K562 (cell line): Measurements from ENCODE around the gene ASPHD1. TPM values are rescaled to one million over a fixed set of nuclear protein-coding genes. Genes with fewer than 3 reads are reported as not detected.

Source experiments
- ADNP ChIP-seq: fragments of 200-800 bp; sonication (Bioruptor generic); IDR thresholded peaks from 2 replicates; pipeline ENCODE4 v1.6.1; 2016; ENCODE audit warnings: missing genetic modification characterization, missing compliant biosample characterization
- ARHGAP35 ChIP-seq: fragments of 450-650 bp; IDR thresholded peaks from 2 replicates; pipeline ENCODE4 v1.6.1; 2018; ENCODE audit not compliant: partially characterized antibody
- EGR1 ChIP-seq: fragments of 450-650 bp; conservative IDR thresholded peaks from 2 replicates; pipeline ENCODE4 v1.6.1; 2017; ENCODE audit warnings: mild to moderate bottlenecking
- FOXA1 ChIP-seq: fragments of 450-650 bp; IDR thresholded peaks from 2 replicates; pipeline ENCODE4 v1.6.1; 2016; ENCODE audit warnings: mild to moderate bottlenecking, borderline replicate concordance
- FOXA3 ChIP-seq, 2 experiments: fragments of 450-650 bp in 1 of 2; sonication (generic) in 1 of 2; formaldehyde crosslinking; IDR thresholded peaks in 1 of 2; conservative IDR thresholded peaks in 1 of 2; 2 replicates each; pipeline versions ENCODE4 v1.4.0 to v1.8.0; 2020 to 2022; ENCODE audit warnings: mild to moderate bottlenecking in 2 of 2, missing genetic modification reagents in 1 of 2
- FOXP1 ChIP-seq: sonication (generic); formaldehyde crosslinking; IDR thresholded peaks from 2 replicates; pipeline ENCODE4 v1.8.0; 2022; ENCODE audit warnings: mild to moderate bottlenecking, missing genetic modification reagents
- HEY1 ChIP-seq: fragments of 250-450 bp; sonication (Bioruptor Pico); IDR thresholded peaks from 2 replicates; pipeline ENCODE4 v1.5.0; 2020; ENCODE audit warnings: mild to moderate bottlenecking, moderate library complexity, borderline replicate concordance
- HSF4 ChIP-seq: fragments of 250-450 bp; sonication (Bioruptor Pico); IDR thresholded peaks from 2 replicates; pipeline ENCODE4 v2.1.2; 2022; ENCODE audit warnings: mild to moderate bottlenecking, moderate library complexity, borderline replicate concordance
- IFI16 ChIP-seq: fragments of 250-450 bp; sonication (Bioruptor Pico); IDR thresholded peaks from 2 replicates; pipeline ENCODE4 v2.1.2; 2022; ENCODE audit warnings: mild to moderate bottlenecking, inconsistent platforms
- IRF2 ChIP-seq: sonication (generic); formaldehyde crosslinking; IDR thresholded peaks from 2 replicates; pipeline ENCODE4 v1.8.1; 2022; ENCODE audit warnings: mild to moderate bottlenecking, missing genetic modification reagents
- KLF13 ChIP-seq: fragments of 450-650 bp; IDR thresholded peaks from 2 replicates; pipeline ENCODE4 v1.6.1; 2016; ENCODE audit warnings: missing genetic modification characterization, low read depth, mild to moderate bottlenecking, missing compliant biosample characterization, moderate library complexity, borderline replicate concordance
- LARP7 ChIP-seq: fragments of 450-650 bp; IDR thresholded peaks from 2 replicates; pipeline ENCODE4 v1.6.1; 2016
- MECOM ChIP-seq: fragments of 250-450 bp; sonication (Bioruptor Pico); IDR thresholded peaks from 2 replicates; pipeline ENCODE4 v1.8.0; 2022; ENCODE audit warnings: inconsistent platforms
- NR2C1 ChIP-seq, 2 experiments: fragments of 450-650 bp; IDR thresholded peaks; 2 replicates each; pipeline ENCODE4 v1.6.1; 2017; ENCODE audit warnings: mild to moderate bottlenecking in 2 of 2, antibody characterized with exemption in 1 of 2, inconsistent platforms in 1 of 2, missing compliant biosample characterization in 1 of 2, missing genetic modification characterization in 1 of 2
- PHTF2 ChIP-seq: fragments of 250-450 bp; sonication (Bioruptor Pico); IDR thresholded peaks from 2 replicates; pipeline ENCODE4 v1.5.0; 2021; ENCODE audit warnings: mild to moderate bottlenecking
- PTBP1 ChIP-seq: fragments of 200-400 bp; formaldehyde crosslinking; IDR thresholded peaks from 2 replicates; pipeline ENCODE4 v1.6.1; 2017; ENCODE audit warnings: low read depth, low read length
- RAD21 ChIP-seq, 2 experiments: fragments of 250-450 bp in 1 of 2; fragments of 450-650 bp in 1 of 2; sonication (Bioruptor Pico) in 1 of 2; formaldehyde crosslinking in 1 of 2; IDR thresholded peaks in 1 of 2; conservative IDR thresholded peaks in 1 of 2; 2 replicates each; pipeline versions ENCODE4 v1.4.0 to v1.8.0; 2020 to 2022; ENCODE audit warnings: mild to moderate bottlenecking in 2 of 2, moderate library complexity in 1 of 2
- SLC30A9 ChIP-seq: fragments of 250-450 bp; sonication (Bioruptor Pico); IDR thresholded peaks from 2 replicates; pipeline ENCODE4 v1.8.0; 2022; ENCODE audit warnings: mild to moderate bottlenecking, moderate library complexity
- SP2 ChIP-seq: IDR thresholded peaks from 2 replicates; pipeline ENCODE4 v1.6.1; 2011; ENCODE audit warnings: mild to moderate bottlenecking, low read depth, low read length, moderate library complexity; ENCODE audit not compliant: poor library complexity, severe bottlenecking; ENCODE audit errors: extremely low read depth
- ZBTB7A ChIP-seq: IDR thresholded peaks from 2 replicates; pipeline ENCODE4 v1.6.1; 2011; ENCODE audit warnings: low read depth, mild to moderate bottlenecking, low read length, moderate library complexity, borderline replicate concordance; ENCODE audit not compliant: control insufficient read depth
- ZNF140 ChIP-seq: fragments of 250-450 bp; sonication (Bioruptor Pico); IDR thresholded peaks from 2 replicates; pipeline ENCODE4 v1.8.0; 2021; ENCODE audit warnings: moderate library complexity, mild to moderate bottlenecking, inconsistent platforms
- ZNF165 ChIP-seq: fragments of 250-450 bp; sonication (Bioruptor Pico); IDR thresholded peaks from 2 replicates; pipeline ENCODE4 v1.4.0; 2020; ENCODE audit warnings: borderline replicate concordance
- ZNF3 ChIP-seq: fragments of 250-450 bp; sonication (Bioruptor Pico); IDR thresholded peaks from 2 replicates; pipeline ENCODE4 v1.5.0; 2021; ENCODE audit warnings: mild to moderate bottlenecking, moderate library complexity
- ZNF778 ChIP-seq: fragments of 450-650 bp; formaldehyde crosslinking; IDR thresholded peaks from 2 replicates; pipeline ENCODE4 v1.4.0; 2020; ENCODE audit warnings: mild to moderate bottlenecking, moderate library complexity
- ZNF785 ChIP-seq: fragments of 250-450 bp; sonication (Bioruptor Pico); IDR thresholded peaks from 2 replicates; pipeline ENCODE4 v1.4.0; 2020; ENCODE audit warnings: mild to moderate bottlenecking
- polyA plus RNA-seq, 8 experiments: library from polyadenylated mRNA; depleted of rRNA in 4 of 8; stranded (reverse) in 5 of 8; unstranded in 3 of 8; fragments of >200 nt; fragmentation: Nextera tagmentation in 2 of 8; fragmentation: Illumina TruSeq in 1 of 8; extraction: Ambion mirVana in 2 of 8; extraction: Trizol in 1 of 8; gene quantifications; 2 replicates each; pipeline versions ENCODE4 v1.2.1 to v1.2.3, GENCODE V29; 2011 to 2014; ENCODE audit warnings: inconsistent platforms in 1 of 8, missing spikeins in 1 of 8
- total RNA-seq, 7 experiments: library from RNA; depleted of rRNA in 6 of 7; stranded (reverse); fragments of >200 nt in 6 of 7; fragmentation: Illumina TruSeq in 2 of 7; extraction: Trizol in 2 of 7; gene quantifications; 2 replicates each; pipeline versions ENCODE4 v1.2.1 to v1.2.3, GENCODE V29; 2011 to 2021; ENCODE audit warnings: low replicate concordance in 1 of 7
- TF ChIP-seq, protein P1 (sequence below): fragments of 250-450 bp; sonication (Bioruptor Pico); IDR thresholded peaks from 2 replicates; pipeline ENCODE4 v1.5.0; 2021
- TF ChIP-seq, protein P2 (sequence below): conservative IDR thresholded peaks from 2 replicates; pipeline ENCODE4 v1.6.1; 2011; ENCODE audit warnings: low read depth, mild to moderate bottlenecking, low read length; ENCODE audit not compliant: control insufficient read depth

Gene ASPHD1
- total and polyA plus RNA-seq, 9 of the 15 experiments (the other 6 are each of a cell fraction or from before 2014, with no cell fraction given): 0.03 to 0.70 (median 0.24) TPM; not detected in 5

DNA sequence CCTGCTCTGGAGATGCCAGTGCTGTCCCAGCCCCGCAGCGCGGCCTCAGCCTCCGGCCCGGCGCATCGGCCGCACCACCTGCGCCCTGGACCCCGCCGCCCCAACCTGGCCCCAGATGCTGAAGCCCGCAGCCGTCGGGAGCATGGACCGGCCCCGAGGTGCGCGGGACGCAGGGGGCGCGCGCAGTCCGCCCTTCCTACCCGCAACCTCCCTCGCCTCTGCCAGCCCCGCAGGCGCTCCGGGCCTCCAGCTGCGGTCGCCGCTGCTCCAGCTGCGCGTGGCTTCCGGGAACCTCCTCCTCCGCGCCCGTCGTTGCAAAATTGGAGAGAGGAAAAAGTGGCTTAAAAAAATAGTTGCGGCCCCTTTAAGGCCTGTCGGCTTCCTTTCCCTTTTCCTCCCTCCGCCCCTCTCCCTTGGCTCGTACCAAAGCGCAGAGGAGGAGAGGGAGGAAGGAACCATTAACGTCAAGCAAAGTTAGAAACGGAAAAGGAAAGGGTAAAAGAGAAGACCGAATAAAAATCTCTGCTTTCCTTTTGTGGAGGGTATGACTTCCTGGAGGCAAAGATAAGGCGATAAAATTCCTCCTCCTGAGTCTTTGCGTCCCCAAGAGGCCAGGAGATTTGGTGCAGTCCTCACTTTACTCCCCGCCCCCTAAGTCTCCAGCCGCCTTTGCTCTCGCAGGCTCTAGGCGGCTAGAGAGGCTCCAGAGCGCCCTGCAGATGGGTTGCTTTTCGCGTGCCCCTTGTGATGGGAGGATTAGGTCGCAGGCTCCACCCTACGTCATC lies 37.2 kb upstream of the ASPHD1 start, which contains the start of gene CDIPT (continued):
- TF ChIP-seq ZNF3 (no peak), PTBP1 (no peak), KLF13 (no peak), ARHGAP35 (no peak), ZBTB7A (no peak; the same call in 1 of the 2 replicates), NR2C1 (IDR thresholded peaks at IDR 0.05) (peak; percentile 48; the same call in 1 of the 2 replicates), NR2C1 (tag; IDR thresholded peaks at IDR 0.05) (no peak), SLC30A9 (CRISPR knock-in tag) (no peak), RAD21 (CRISPR knock-in tag; conservative IDR thresholded peaks at IDR 0.05 in 1 of 2, IDR thresholded peaks at IDR 0.05 in 1 of 2) (peak; percentile 40 to 53; a peak in 3 of 4 replicates), FOXA3 (CRISPR knock-in tag; conservative IDR thresholded peaks at IDR 0.05 in 1 of 2, IDR thresholded peaks at IDR 0.05 in 1 of 2) (no peak), IFI16 (CRISPR knock-in tag) (no peak), MECOM (no peak), FOXP1 (CRISPR knock-in tag) (no peak), LARP7 (no peak; the same call in 1 of the 2 replicates), SP2 (peak; percentile 99), ZNF778 (CRISPR knock-in tag) (no peak), ZNF140 (no peak), EGR1 (peak; percentile 47), HSF4 (CRISPR knock-in tag) (no peak), HEY1 (peak; percentile 59; the same call in 1 of the 2 replicates), IRF2 (no peak), ZNF165 (CRISPR knock-in tag) (no peak), ADNP (tag) (no peak), PHTF2 (CRISPR knock-in tag) (no peak), ZNF785 (no peak), FOXA1 (no peak)
- TF ChIP-seq, protein P1, sequence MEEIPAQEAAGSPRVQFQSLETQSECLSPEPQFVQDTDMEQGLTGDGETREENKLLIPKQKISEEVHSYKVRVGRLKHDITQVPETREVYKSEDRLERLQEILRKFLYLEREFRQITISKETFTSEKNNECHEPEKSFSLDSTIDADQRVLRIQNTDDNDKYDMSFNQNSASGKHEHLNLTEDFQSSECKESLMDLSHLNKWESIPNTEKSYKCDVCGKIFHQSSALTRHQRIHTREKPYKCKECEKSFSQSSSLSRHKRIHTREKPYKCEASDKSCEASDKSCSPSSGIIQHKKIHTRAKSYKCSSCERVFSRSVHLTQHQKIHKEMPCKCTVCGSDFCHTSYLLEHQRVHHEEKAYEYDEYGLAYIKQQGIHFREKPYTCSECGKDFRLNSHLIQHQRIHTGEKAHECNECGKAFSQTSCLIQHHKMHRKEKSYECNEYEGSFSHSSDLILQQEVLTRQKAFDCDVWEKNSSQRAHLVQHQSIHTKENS (CRISPR knock-in tag): no peak
- TF ChIP-seq, protein P2, sequence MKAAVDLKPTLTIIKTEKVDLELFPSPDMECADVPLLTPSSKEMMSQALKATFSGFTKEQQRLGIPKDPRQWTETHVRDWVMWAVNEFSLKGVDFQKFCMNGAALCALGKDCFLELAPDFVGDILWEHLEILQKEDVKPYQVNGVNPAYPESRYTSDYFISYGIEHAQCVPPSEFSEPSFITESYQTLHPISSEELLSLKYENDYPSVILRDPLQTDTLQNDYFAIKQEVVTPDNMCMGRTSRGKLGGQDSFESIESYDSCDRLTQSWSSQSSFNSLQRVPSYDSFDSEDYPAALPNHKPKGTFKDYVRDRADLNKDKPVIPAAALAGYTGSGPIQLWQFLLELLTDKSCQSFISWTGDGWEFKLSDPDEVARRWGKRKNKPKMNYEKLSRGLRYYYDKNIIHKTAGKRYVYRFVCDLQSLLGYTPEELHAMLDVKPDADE: peak; percentile 69
